Measurements from ENCODE around the gene ADAMTS7.
"Not testable (repeated sequence)": the region's sequence is repeated elsewhere in the genome, so short reads cannot be mapped to it uniquely, and the experiment has no call there.

ADAMTS7 gene

GRCh38 chr15:78797951-78798350 is 13.3 kb downstream of the ADAMTS7 start:
- POLR2A ChIA-PET = no interaction called here

GRCh38 chr15:78796510-78796909 is 14.8 kb downstream of the ADAMTS7 start:
- ChIA-PET POLR2A (no interaction called here), CTCF (interaction anchor here (1.9 kb wide), 1 partner anchor 16 kb away, joined by 6 read pairs; no protein-coding TSS in a partner anchor)
- DNase-seq (ENCODE audit: extremely low spot score) = no peak
- TF ChIP-seq CTCF (IDR thresholded peaks at IDR 0.05; ENCODE audit: control extremely low read depth, extremely low read depth, low read depth, missing control alignments) = no peak

More at GRCh38 chr15:78797951-78798350, 13.3 kb downstream of the ADAMTS7 start:
- no peak for TF ChIP-seq CTCF (IDR thresholded peaks at IDR 0.05; ENCODE audit: control extremely low read depth, extremely low read depth, low read depth, missing control alignments)
- CTCF ChIA-PET = interaction anchor here (1.2 kb wide), 1 partner anchor 10 kb away, joined by 3 read pairs; no protein-coding TSS in a partner anchor
- no peak for DNase-seq (ENCODE audit: extremely low spot score)

GRCh38 chr15:78795043-78795442 is 16.2 kb downstream of the ADAMTS7 start:
- ChIA-PET CTCF (interaction anchor here (1.9 kb wide), 1 partner anchor 17 kb away, joined by 6 read pairs; no protein-coding TSS in a partner anchor), POLR2A (no interaction called here)
- DNase-seq (ENCODE audit: extremely low spot score) = no peak
- no peak for TF ChIP-seq CTCF (IDR thresholded peaks at IDR 0.05; ENCODE audit: control extremely low read depth, extremely low read depth, low read depth, missing control alignments)

- CTCF ChIA-PET = interaction anchor here (0.6 kb wide), 1 partner anchor 23 kb away, joined by 3 read pairs; no protein-coding TSS in a partner anchor
- POLR2A ChIA-PET; DNase-seq (ENCODE audit: extremely low spot score): not testable (repeated sequence)
Observed at GRCh38 chr15:78794446-78794845, 16.8 kb downstream of the ADAMTS7 start.

- POLR2A ChIA-PET = no interaction called here
- CTCF ChIA-PET = no interaction called here
- no peak for DNase-seq (ENCODE audit: extremely low spot score)
- no peak for TF ChIP-seq CTCF (IDR thresholded peaks at IDR 0.05; ENCODE audit: control extremely low read depth, extremely low read depth, low read depth, missing control alignments)
Observed at GRCh38 chr15:78791357-78791756, 19.9 kb downstream of the ADAMTS7 start.

- ChIA-PET CTCF (no interaction called here), POLR2A (no interaction called here)
- DNase-seq (ENCODE audit: extremely low spot score) = no peak
- no peak for TF ChIP-seq CTCF (IDR thresholded peaks at IDR 0.05; ENCODE audit: control extremely low read depth, extremely low read depth, low read depth, missing control alignments)
Observed at GRCh38 chr15:78790027-78790426, 21.2 kb downstream of the ADAMTS7 start.

- CTCF ChIA-PET = no interaction called here
- TF ChIP-seq CTCF (IDR thresholded peaks at IDR 0.05; ENCODE audit: control extremely low read depth, extremely low read depth, low read depth, missing control alignments) = no peak
- no peak for DNase-seq (ENCODE audit: extremely low spot score)
- POLR2A ChIA-PET = no interaction called here
Observed at GRCh38 chr15:78789615-78790014, 21.6 kb downstream of the ADAMTS7 start.

All from GM10248 (cell line).